ENCODE data around the gene MAP3K20. TPM values are rescaled to one million over a fixed set of nuclear protein-coding genes. Genes with fewer than 3 reads are reported as not detected.
A peak's percentile ranks its signal among the peaks of the same experiment; 100 is the strongest.

MAP3K20 gene
- total and polyA plus RNA-seq, 2 donors (not counting 1 experiment from before 2014, with no cell fraction given), result 105 to 138 TPM

GRCh38 chr2:173045181-173045580 lies 30.5 kb upstream of the MAP3K20 start:
- Histone ChIP-seq H3K4me1 (ENCODE audit: control insufficient read depth, extremely low read depth, insufficient read depth, low read length) (peaks cover 22% of the 10 kb centered on the region), H3K79me2 (ENCODE audit: control insufficient read depth, insufficient read depth, low read length) (no peaks in the 10 kb centered on the region), H3K36me3 (ENCODE audit: control insufficient read depth, insufficient read depth, low read length) (no peaks in the 10 kb centered on the region), H3K27me3 (ENCODE audit: control insufficient read depth, insufficient read depth, low read length) (no peaks in the 10 kb centered on the region), H4K20me1 (ENCODE audit: control insufficient read depth, extremely low read depth, insufficient read depth, low read length) (no peaks in the 10 kb centered on the region), H3K9ac (ENCODE audit: insufficient read depth, low read length) (no peak overlapping the region), H3K4me3 (replicated peaks in 1 of 4; ENCODE audit: control extremely low read depth in 1 of 4, insufficient read depth in 1 of 4, low read depth in 3 of 4, low read length in 4 of 4) (no peak overlapping the region), H3K27ac (ENCODE audit: insufficient read depth, low read length) (no peak overlapping the region), H3K4me2 (ENCODE audit: extremely low read depth, insufficient read depth, low read length) (no peak overlapping the region), H3K9me3 (ENCODE audit: control insufficient read depth, insufficient read depth, low read depth, low read length) (no peaks in the 10 kb centered on the region), H2AFZ (ENCODE audit: low read length) (no peak overlapping the region)
- TF ChIP-seq EZH2 (IDR thresholded peaks at IDR 0.05; ENCODE audit: low read length, missing control alignments) (no peak), CTCF (conservative IDR thresholded peaks at IDR 0.05 in 1 of 2, IDR thresholded peaks at IDR 0.05 in 1 of 2; ENCODE audit: low read depth in 1 of 2, low read length in 2 of 2) (no peak)
- DNase-seq (ENCODE audit: low read depth in 2 of 2), result peak in 1 of 2 donors; percentile 41

- H3K9ac ChIP-seq (ENCODE audit: insufficient read depth, low read length), result no peak overlapping the region
- H4K20me1 ChIP-seq (ENCODE audit: control insufficient read depth, extremely low read depth, insufficient read depth, low read length), result no peaks in the 10 kb centered on the region
- no peaks in the 10 kb centered on the region for H3K27me3 ChIP-seq (ENCODE audit: control insufficient read depth, insufficient read depth, low read length)
- H3K79me2 ChIP-seq (ENCODE audit: control insufficient read depth, insufficient read depth, low read length), result no peaks in the 10 kb centered on the region
- no peak overlapping the region for H2AFZ ChIP-seq (ENCODE audit: low read length)
- H3K27ac ChIP-seq (ENCODE audit: insufficient read depth, low read length), result peak overlapping the region; percentile 40
- peak overlapping the region; percentile 30 for H3K4me2 ChIP-seq (ENCODE audit: extremely low read depth, insufficient read depth, low read length)
- no peaks in the 10 kb centered on the region for H3K9me3 ChIP-seq (ENCODE audit: control insufficient read depth, insufficient read depth, low read depth, low read length)
- TF ChIP-seq CTCF (conservative IDR thresholded peaks at IDR 0.05 in 1 of 2, IDR thresholded peaks at IDR 0.05 in 1 of 2; ENCODE audit: low read depth in 1 of 2, low read length in 2 of 2), result no peak
- no peak for TF ChIP-seq EZH2 (IDR thresholded peaks at IDR 0.05; ENCODE audit: low read length, missing control alignments)
- no peak for DNase-seq (ENCODE audit: low read depth in 2 of 2)
- H3K4me1 ChIP-seq (ENCODE audit: control insufficient read depth, extremely low read depth, insufficient read depth, low read length), result peaks cover 21% of the 10 kb centered on the region
- no peaks in the 10 kb centered on the region for H3K36me3 ChIP-seq (ENCODE audit: control insufficient read depth, insufficient read depth, low read length)
- no peak overlapping the region for H3K4me3 ChIP-seq (replicated peaks in 1 of 4; ENCODE audit: control extremely low read depth in 1 of 4, insufficient read depth in 1 of 4, low read depth in 3 of 4, low read length in 4 of 4)
Measured at GRCh38 chr2:173048522-173048896, 27.1 kb upstream of the MAP3K20 start.

GRCh38 chr2:173048897-173049661 lies 26.6 kb upstream of the MAP3K20 start:
- Histone ChIP-seq H3K4me3 (replicated peaks in 1 of 4; ENCODE audit: control extremely low read depth in 1 of 4, insufficient read depth in 1 of 4, low read depth in 3 of 4, low read length in 4 of 4) (peak overlapping the region in 1 of 4 experiments; percentile 25), H3K27me3 (ENCODE audit: control insufficient read depth, insufficient read depth, low read length) (no peaks in the 10 kb centered on the region), H3K27ac (ENCODE audit: insufficient read depth, low read length) (peak overlapping the region; percentile 71), H3K36me3 (ENCODE audit: control insufficient read depth, insufficient read depth, low read length) (no peaks in the 10 kb centered on the region), H3K9me3 (ENCODE audit: control insufficient read depth, insufficient read depth, low read depth, low read length) (no peaks in the 10 kb centered on the region), H3K79me2 (ENCODE audit: control insufficient read depth, insufficient read depth, low read length) (no peaks in the 10 kb centered on the region), H3K4me2 (ENCODE audit: extremely low read depth, insufficient read depth, low read length) (peak overlapping the region; percentile 66), H4K20me1 (ENCODE audit: control insufficient read depth, extremely low read depth, insufficient read depth, low read length) (no peaks in the 10 kb centered on the region), H3K9ac (ENCODE audit: insufficient read depth, low read length) (no peak overlapping the region), H2AFZ (ENCODE audit: low read length) (no peak overlapping the region), H3K4me1 (ENCODE audit: control insufficient read depth, extremely low read depth, insufficient read depth, low read length) (peaks cover 20% of the 10 kb centered on the region)
- TF ChIP-seq EZH2 (IDR thresholded peaks at IDR 0.05; ENCODE audit: low read length, missing control alignments) (no peak), CTCF (conservative IDR thresholded peaks at IDR 0.05 in 1 of 2, IDR thresholded peaks at IDR 0.05 in 1 of 2; ENCODE audit: low read depth in 1 of 2, low read length in 2 of 2) (no peak)
- peak; percentile 98 to 99 for DNase-seq (ENCODE audit: low read depth in 2 of 2)
